HCT116 (cell line): ENCODE data around the gene EGLN3. TPM values are rescaled to one million over a fixed set of nuclear protein-coding genes. Genes with fewer than 3 reads are reported as not detected.

Source experiments
- ATAC-seq: fragments of 200-7000 bp; cut with Tn5 transposase; 2 replicates; pipeline ENCODE4 v1.9.1; 2020; ENCODE audit warnings: mild to moderate bottlenecking, moderate library complexity
- BruUV-seq: library from RNA; stranded (reverse); fragments of 400-500 nt; replicated peaks from 2 replicates; lab custom pipeline; 2021; lab: Mats Ljungman, UMichigan
- CTCF ChIA-PET: fragments of 300-600 bp; sonication (Branson Sonifier 250); formaldehyde crosslinking; loops from one replicate; lab custom pipeline; 2021; ENCODE audit warnings: antibody characterized with exemption; lab: Charles Lee
- POLR2A ChIA-PET: fragments of 300-600, 350-600 bp; sonication (Branson Sonifier 250); formaldehyde crosslinking; loops from one replicate; lab custom pipeline; 2021; ENCODE audit warnings: antibody characterized with exemption; lab: Charles Lee
- RAD21 ChIA-PET, 2 experiments: fragments of 300-600 bp; sonication (Branson Sonifier 250); formaldehyde crosslinking; loops; one replicate each; lab custom pipeline; 2023; ENCODE audit warnings: low total read pairs in 2 of 2; ENCODE audit not compliant: uncharacterized antibody in 2 of 2, unreplicated experiment in 2 of 2, low non-redundant PET in 1 of 2; lab: Charles Lee
- DNase-seq: peaks from one replicate; pipeline ENCODE4 v3.0.0-alpha.2; 2010; ENCODE audit warnings: low read depth, low spot score
- H2AFZ ChIP-seq: fragments of 200-600 bp; shearing (Covaris generic), sonication (generic); 2 replicates; pipeline ENCODE4 v1.6.1; 2017; ENCODE audit warnings: low read depth, mixed run types, mixed read lengths, antibody characterized with exemption, low read length; ENCODE audit not compliant: poor library complexity, severe bottlenecking
- H3K27ac ChIP-seq: 2 replicates; pipeline ENCODE4 v1.5.1; 2012; ENCODE audit warnings: low read depth, low read length
- H3K27me3 ChIP-seq: fragments of 200-600 bp; sonication (generic); 2 replicates; pipeline ENCODE4 v1.6.1; 2016; ENCODE audit warnings: mixed run types, low read length, mixed read lengths; ENCODE audit not compliant: insufficient read depth
- H3K36me3 ChIP-seq, 2 experiments: fragments of 200-500 bp in 1 of 2; fragments of 200-600 bp in 1 of 2; sonication (Bioruptor generic) in 1 of 2; sonication (generic) in 1 of 2; 2 replicates each; pipeline versions ENCODE4 v1.5.1 to v1.6.1; 2014 to 2016; ENCODE audit warnings: low read length in 2 of 2, inconsistent platforms in 1 of 2, mixed read lengths in 1 of 2, mixed run types in 1 of 2; ENCODE audit not compliant: insufficient read depth in 2 of 2, control insufficient read depth in 1 of 2
- H3K4me1 ChIP-seq, 2 experiments: fragments of 200-600 bp in 1 of 2; sonication (generic) in 1 of 2; 2 replicates each; pipeline versions ENCODE4 v1.5.1 to v1.6.1; 2012 to 2017; ENCODE audit warnings: low read length in 2 of 2, inconsistent platforms in 1 of 2, mild to moderate bottlenecking in 1 of 2, mixed read lengths in 1 of 2, mixed run types in 1 of 2, moderate library complexity in 1 of 2; ENCODE audit not compliant: insufficient read depth in 2 of 2, control insufficient read depth in 1 of 2
- H3K4me2 ChIP-seq: fragments of 200-600 bp; sonication (generic); 2 replicates; pipeline ENCODE4 v1.6.1; 2017; ENCODE audit warnings: mixed run types, low read length, mixed read lengths
- H3K4me3 ChIP-seq, 2 experiments: fragments of 200-600 bp in 1 of 2; sonication (generic) in 1 of 2; replicated peaks in 1 of 2; 2 replicates each; pipeline ENCODE4 v1.5.1; 2011 to 2016; ENCODE audit warnings: low read length in 2 of 2, control low read depth in 1 of 2, low read depth in 1 of 2, mild to moderate bottlenecking in 1 of 2, mixed read lengths in 1 of 2, mixed run types in 1 of 2
- H3K79me2 ChIP-seq: fragments of 200-600 bp; sonication (generic); 2 replicates; pipeline ENCODE4 v1.6.1; 2017; ENCODE audit warnings: mild to moderate bottlenecking, mixed run types, low read length, moderate library complexity, mixed read lengths; ENCODE audit not compliant: insufficient read depth
- H3K9ac ChIP-seq: fragments of 200-600 bp; sonication (generic); 2 replicates; pipeline ENCODE4 v1.6.1; 2016; ENCODE audit warnings: low read length, mixed read lengths
- H3K9me2 ChIP-seq: fragments of 200-600 bp; sonication (generic), shearing (Covaris generic); 2 replicates; pipeline ENCODE4 v1.6.1; 2017; ENCODE audit warnings: mixed run types, mild to moderate bottlenecking, moderate library complexity; ENCODE audit not compliant: insufficient read depth
- H3K9me3 ChIP-seq, 2 experiments: fragments of 200-500 bp in 1 of 2; fragments of 200-600 bp in 1 of 2; sonication (Bioruptor generic) in 1 of 2; sonication (generic) in 1 of 2; 2 replicates each; pipeline ENCODE4 v1.6.1; 2014 to 2017; ENCODE audit warnings: low read length in 2 of 2, mixed read lengths in 2 of 2, inconsistent platforms in 1 of 2, low read depth in 1 of 2, mild to moderate bottlenecking in 1 of 2, mixed run types in 1 of 2, moderate library complexity in 1 of 2; ENCODE audit not compliant: control insufficient read depth in 1 of 2, insufficient read depth in 1 of 2
- H4K20me1 ChIP-seq: fragments of 200-600 bp; sonication (generic), shearing (Covaris generic); 2 replicates; pipeline ENCODE4 v1.6.1; 2017; ENCODE audit warnings: mixed run types, mild to moderate bottlenecking, moderate library complexity; ENCODE audit not compliant: insufficient read depth
- EGR1 ChIP-seq: IDR thresholded peaks from 2 replicates; pipeline ENCODE4 v1.6.1; 2012; ENCODE audit warnings: low read depth
- ELF1 ChIP-seq: IDR thresholded peaks from 2 replicates; pipeline ENCODE4 v1.6.1; 2012; ENCODE audit warnings: low read depth, borderline replicate concordance
- EZH2 ChIP-seq: fragments of 200-600 bp; sonication (generic); IDR thresholded peaks from 2 replicates; pipeline ENCODE4 v1.6.1; 2017; ENCODE audit warnings: antibody characterized with exemption, mixed run types
- FOSL1 ChIP-seq: IDR thresholded peaks from 2 replicates; pipeline ENCODE4 v1.6.1; 2012; ENCODE audit warnings: low read depth
- MAX ChIP-seq: IDR thresholded peaks from 2 replicates; pipeline ENCODE4 v1.6.1; 2012
- POLR2A ChIP-seq: IDR thresholded peaks from 2 replicates; pipeline ENCODE4 v1.7.0; 2011; ENCODE audit warnings: borderline replicate concordance; ENCODE audit not compliant: insufficient read depth, insufficient read length; ENCODE audit errors: extremely low read depth
- SIN3A ChIP-seq: IDR thresholded peaks from 2 replicates; pipeline ENCODE4 v1.6.1; 2012; ENCODE audit warnings: low read depth
- YY1 ChIP-seq: IDR thresholded peaks from 2 replicates; pipeline ENCODE4 v1.6.1; 2011; ENCODE audit warnings: low read length, low read depth, moderate library complexity, mild to moderate bottlenecking; ENCODE audit not compliant: insufficient replicate concordance; ENCODE audit errors: extremely low read depth
- ZBTB33 ChIP-seq: IDR thresholded peaks from 2 replicates; pipeline ENCODE4 v1.6.1; 2011; ENCODE audit warnings: mild to moderate bottlenecking, low read length, moderate library complexity; ENCODE audit not compliant: insufficient replicate concordance; ENCODE audit errors: extremely low read depth
- ZFX ChIP-seq: fragments of 450-650 bp; IDR thresholded peaks from 2 replicates; pipeline ENCODE4 v1.6.1; 2017
- intact Hi-C: fragments of 100-400 bp; cut with micrococcal nuclease; formaldehyde crosslinking; loops from 2 replicates; pipeline ENCODE4 v1.10.0; 2022
- total RNA-seq: library from RNA; stranded (reverse); gene quantifications from one replicate; pipeline ENCODE4 v1.2.1, GENCODE V29; 2021; ENCODE audit not compliant: unreplicated experiment

EGLN3 gene
- total RNA-seq, 1 experiment from 2014 or later: 13.6 TPM

DNA sequence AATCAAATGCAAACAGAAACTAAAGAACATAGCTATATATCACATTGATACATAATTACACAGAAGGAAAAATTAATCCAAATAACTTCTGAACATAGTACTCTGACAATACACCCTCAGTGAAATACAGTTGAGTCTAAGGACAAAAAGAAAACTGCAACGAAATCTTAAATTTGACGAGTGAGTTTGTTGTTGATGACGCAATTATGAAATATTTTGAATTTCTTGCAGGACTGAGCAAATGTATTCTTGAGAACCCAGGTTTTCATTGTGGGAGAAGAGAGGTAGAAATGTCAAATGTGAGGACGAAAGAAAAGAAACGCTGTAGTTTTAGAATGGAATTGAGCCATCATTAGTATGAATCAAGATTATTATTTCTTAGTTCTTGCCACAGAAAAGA lies 46.3 kb downstream of the EGLN3 start:
- H3K9me2 ChIP-seq: no peaks in the 10 kb centered on the region
- TF ChIP-seq POLR2A (no peak), EZH2 (no peak), YY1 (no peak), ZBTB33 (no peak), MAX (no peak), ZFX (no peak), ELF1 (no peak), SIN3A (no peak), FOSL1 (no peak), EGR1 (no peak)
- ChIA-PET RAD21 (no interaction called here), POLR2A (no interaction called here), CTCF (no interaction called here)
- BruUV-seq: no TSS peak
- H3K79me2 ChIP-seq: no peaks in the 10 kb centered on the region
- no peak overlapping the region for H3K4me2 ChIP-seq
- intact Hi-C loops: no loop called here
- DNase-seq: no peak
- no peaks in the 10 kb centered on the region for H3K9me3 ChIP-seq
- no peaks in the 10 kb centered on the region for H3K36me3 ChIP-seq
- H3K27me3 ChIP-seq: no peaks in the 10 kb centered on the region
- H3K9ac ChIP-seq: no peak overlapping the region
- H3K27ac ChIP-seq: no peak overlapping the region
- H4K20me1 ChIP-seq: no peaks in the 10 kb centered on the region
- no peaks in the 10 kb centered on the region for H3K4me1 ChIP-seq
- no peak for ATAC-seq
- no peak overlapping the region for H3K4me3 ChIP-seq
- H2AFZ ChIP-seq: no peak overlapping the region
